ENCODE results near the gene EPHX1. TPM values are rescaled to one million over a fixed set of nuclear protein-coding genes. Genes with fewer than 3 reads are reported as not detected.
A peak's percentile ranks its signal among the peaks of the same experiment; 100 is the strongest.
"Not testable (repeated sequence)": the region's sequence is repeated elsewhere in the genome, so short reads cannot be mapped to it uniquely, and the experiment has no call there.

EPHX1 gene
- total RNA-seq, 1 donor from 2014 or later = 83.7 TPM

DNA sequence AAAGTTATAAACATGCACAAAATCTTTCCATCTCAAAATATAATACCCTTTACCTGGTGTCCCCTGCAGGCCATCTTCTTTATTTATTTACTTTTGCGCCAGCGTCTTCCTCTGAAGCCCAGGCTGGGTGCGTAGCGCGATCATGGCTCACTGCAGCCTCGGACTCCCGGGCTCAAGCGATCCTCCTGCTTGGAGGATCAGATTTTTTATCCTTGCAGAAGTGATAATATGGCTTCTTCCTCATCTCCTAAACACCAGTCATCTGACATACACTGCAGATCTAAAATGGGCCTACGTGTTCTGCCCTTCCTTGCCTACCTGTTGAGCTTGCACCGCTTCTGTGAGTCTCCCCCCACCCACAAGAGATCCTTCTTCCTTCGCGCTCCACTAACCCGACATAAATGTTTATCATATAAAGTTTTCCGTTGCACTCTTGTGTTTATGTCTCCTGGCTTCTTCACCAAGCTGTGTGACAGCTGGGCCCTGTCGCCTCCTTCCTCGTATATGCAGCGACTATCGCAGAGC is 32.8 kb upstream of the EPHX1 start:
- no peak for DNase-seq (ENCODE audit: low read depth)

DNA sequence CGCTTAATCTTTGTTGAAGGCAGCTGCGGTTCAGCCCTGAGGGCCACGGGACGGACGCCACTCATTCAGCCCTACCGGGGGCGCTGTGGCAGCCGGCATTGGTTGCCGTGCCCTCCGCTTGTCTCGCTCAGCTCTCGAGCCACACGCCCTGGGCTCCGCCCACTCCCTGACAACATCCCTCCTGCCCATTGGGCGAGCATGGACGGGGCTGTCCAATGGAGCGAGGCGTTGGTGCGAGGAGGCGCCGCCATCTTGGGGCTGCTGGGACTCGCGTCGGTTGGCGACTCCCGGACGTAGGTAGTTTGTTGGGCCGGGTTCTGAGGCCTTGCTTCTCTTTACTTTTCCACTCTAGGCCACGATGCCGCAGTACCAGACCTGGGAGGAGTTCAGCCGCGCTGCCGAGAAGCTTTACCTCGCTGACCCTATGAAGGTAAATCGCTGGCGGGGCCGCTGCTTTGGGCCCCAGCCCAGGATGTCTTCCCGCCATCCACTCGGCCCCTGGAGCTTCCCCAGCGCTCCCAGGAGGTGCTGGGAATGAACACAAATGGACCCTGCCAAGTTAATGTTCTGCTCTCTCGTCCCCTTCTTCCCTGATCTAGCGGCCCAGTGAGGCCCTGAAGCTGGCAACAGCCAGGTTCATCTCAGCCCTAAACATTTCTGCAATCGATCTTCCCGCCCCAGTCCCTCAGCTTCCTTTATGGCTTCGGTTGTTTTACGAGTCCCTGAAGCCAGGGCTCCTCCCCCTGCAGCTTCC is 32.2 kb upstream of the EPHX1 start, which contains the start of gene SRP9:
Gene SRP9, plus strand, starts transcription at position 244 of the 754 bp plus-strand sequence. Its CDS starts 115 bp downstream, at position 359.
- peak; percentile 95 for DNase-seq (ENCODE audit: low read depth)

DNA sequence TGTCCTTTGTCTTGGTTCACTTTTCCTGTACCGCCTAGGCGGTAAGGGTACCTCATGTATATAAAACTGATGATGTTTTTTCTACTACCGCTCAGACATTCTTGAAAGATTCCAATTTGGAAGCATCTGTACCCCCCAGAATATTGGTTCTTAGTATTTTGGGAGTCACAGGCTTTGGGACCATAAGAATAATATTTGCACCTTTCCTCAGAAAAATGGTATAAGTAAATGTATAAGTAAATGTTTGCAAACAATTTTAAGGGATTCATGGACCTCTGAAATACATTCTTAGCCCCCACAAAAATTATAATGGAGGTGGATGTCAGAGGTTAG is 31.6 kb upstream of the EPHX1 start:
- DNase-seq (ENCODE audit: low read depth) = no peak

DNA sequence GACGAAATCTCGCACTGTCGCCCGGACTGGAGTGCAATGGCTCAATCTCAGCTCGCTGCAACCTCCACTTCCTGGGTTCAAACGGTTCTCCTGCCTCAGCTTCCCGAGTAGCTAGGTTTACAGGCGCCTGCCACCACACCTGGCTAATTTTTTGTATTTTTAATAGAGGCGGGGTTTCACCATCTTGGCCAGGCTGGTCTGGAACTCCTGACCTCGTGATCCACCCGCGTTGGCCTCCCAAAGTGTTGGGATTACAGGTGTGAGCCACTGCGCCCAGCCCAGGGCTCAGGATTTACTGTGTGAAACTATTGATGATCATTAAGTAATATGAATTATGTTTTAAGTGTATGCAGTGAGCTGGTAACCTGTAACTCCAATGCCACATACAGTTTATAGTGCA is 30.8 kb upstream of the EPHX1 start:
- DNase-seq (ENCODE audit: low read depth) = not testable (repeated sequence)

DNA sequence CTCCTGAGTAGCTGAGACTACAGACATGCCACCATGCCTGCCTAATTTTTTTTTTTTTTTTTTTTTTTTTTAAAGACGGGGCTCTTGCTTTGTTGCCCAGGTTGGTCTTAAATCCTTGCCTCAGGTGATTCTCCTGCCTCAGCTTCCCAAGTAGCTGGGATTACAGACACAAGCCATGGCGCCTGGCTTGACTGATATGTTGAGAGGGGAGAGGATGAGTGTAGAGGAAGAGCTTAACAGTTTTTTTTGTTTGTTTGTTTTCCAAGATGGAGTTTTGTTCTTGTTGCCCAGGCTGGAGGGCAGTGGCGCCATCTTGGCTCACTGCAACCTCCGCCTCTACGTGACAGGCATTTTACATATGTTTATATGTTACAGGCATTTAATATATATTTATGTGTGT is 29.8 kb upstream of the EPHX1 start:
- no peak for DNase-seq (ENCODE audit: low read depth)

DNA sequence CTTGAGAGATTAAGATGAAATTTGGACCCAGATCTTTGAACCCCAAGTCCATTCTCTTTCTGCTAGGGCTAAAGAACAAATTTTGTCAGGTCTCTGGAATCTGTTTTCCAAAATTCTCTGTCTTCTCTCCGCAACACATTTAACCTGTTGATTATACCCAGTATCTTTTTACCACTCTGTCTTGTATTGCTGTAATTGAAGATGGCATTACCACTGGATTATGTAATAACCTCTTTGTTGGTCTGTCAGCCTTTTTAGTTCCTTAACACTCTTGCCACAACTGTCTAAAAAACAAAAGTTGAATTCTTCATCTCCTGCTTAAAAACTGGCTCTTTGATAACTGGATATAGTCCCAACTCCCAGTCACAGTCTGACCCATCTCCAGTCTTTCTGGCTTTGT is 29.3 kb upstream of the EPHX1 start:
- no peak for DNase-seq (ENCODE audit: low read depth)

DNA sequence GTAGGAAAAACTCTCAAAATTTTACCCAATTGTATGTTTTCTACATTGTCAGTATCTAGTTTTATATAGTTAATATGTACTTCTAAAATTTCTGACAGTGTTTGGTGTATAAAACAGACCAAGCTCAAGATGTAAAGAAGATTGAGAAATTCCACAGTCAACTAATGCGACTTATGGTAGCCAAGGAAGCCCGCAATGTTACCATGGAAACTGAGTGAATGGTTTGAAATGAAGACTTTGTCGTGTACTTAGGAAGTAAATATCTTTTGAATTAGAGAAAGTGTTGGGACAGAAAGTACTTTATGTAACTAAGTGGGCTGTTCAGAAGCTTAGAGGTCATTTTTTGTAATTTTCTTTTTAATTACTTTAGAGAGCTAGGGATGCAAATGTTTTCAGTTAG is 20.8 kb upstream of the EPHX1 start:
- not testable (repeated sequence) for DNase-seq (ENCODE audit: low read depth)

DNA sequence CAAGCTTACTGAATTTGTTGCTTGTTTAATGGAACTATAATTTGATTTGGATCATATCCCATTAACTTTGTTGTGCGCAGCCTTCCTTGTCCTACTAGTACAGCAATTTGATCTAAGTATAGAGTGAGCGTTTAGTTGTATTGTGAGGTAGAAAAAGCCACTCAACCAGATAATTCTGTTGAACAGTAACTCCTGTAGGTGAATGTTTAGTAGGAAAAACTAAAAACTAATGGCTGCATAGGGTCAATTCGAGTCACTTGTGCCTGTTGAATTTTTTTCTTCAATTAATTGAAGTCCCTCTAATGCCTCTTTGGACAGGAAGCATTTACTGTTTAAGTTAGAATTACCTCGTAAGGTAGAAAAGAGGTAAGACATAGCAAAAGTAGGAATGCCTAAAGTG is 15.0 kb upstream of the EPHX1 start:
- DNase-seq (ENCODE audit: low read depth) = no peak

DNA sequence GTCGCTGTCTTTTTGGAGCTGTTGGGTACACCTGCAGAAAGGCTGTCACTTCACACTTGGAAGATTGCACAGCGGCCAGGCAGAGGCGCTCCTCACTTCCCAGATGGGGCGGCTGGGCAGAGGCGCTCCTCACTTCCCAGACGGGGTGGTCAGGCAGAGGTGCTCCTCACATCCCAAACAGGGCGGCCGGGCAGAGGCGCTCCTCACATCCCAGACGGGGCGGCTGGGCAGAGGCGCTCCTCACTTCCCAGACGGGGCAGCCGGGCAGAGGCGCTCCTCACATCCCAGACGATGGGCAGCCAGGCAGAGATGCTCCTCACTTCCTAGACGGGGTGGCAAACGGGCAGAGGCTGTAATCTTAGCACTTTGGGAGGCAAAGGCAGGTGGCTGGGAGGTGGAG is 13.8 kb upstream of the EPHX1 start:
- DNase-seq (ENCODE audit: low read depth) = not testable (repeated sequence)

DNA sequence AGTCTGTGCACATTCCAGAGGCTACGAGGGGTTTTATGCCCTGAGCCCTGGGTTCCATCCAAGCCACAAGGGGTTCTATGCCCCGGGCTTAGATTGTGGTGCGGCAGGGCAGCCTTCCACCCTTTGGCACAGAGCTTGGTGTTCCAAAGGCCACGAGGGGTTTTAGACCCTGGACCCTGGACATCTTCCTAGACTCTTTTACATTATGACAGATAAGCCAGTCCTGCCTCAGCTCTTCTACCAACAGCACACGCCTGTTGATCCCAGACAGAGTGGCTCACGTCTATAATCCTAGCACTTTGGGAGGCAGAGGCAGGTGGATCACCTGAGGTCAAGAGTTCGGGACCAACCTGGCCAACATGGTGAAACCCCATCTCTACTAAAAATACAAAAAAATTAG is 8.8 kb upstream of the EPHX1 start:
- DNase-seq (ENCODE audit: low read depth) = not testable (repeated sequence)

DNA sequence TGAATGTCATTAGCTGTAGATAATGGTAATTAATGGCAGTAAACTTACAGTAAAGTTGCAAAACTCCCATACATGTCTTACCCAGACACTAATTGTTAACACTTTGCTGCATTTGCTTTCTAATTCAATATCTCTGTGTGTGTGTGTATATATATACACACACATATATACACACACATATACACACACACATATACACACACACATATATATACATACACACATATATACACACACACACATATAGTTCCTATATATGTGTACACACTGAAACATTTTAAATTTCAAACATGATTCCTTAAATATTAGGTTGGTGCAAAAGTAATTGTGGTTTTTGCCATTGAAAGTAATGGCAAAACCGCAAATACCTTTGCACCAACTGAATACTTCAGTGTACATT is 3.7 kb upstream of the EPHX1 start:
- no peak for DNase-seq (ENCODE audit: low read depth)

DNA sequence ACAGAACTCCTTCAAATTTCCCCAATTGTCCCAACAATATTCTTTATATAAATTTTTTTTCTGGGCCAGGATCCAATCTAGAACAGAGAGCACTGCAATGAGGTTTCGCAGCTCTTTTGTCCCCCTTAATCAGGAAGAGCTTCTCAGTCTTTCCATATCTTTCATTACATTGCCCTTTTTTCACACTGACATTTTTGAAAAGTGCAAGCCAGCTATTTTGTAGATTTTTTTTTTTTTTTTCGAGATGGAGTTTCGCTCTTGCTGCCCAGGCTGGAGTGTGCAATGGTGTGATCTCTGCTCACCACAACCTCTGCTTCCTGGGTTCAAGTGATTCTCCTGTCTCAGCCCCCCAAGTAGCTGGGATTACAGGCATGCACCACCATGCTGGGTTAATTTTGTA is 3.2 kb upstream of the EPHX1 start:
- DNase-seq (ENCODE audit: low read depth) = not testable (repeated sequence)

DNA sequence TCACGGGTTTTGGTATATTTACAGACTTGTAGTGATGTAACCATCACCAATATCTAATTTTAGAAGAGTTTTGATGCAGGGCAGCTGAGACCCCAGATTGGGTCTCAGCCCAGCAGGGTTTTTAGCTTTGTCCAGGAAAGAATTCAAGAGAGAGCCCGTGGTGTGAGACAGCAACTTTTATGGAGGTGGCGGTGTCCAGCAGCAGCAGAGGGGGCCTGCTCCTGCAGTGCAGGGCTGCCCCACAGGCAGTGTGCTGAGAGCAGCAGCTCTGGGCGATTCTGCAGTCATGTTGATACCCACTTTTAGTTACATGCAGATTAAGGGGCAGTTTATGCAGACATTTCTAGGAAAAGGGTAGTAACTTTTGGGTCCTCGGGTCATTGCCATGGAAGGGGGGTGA is 1.8 kb upstream of the EPHX1 start:
- DNase-seq (ENCODE audit: low read depth) = no peak

DNA sequence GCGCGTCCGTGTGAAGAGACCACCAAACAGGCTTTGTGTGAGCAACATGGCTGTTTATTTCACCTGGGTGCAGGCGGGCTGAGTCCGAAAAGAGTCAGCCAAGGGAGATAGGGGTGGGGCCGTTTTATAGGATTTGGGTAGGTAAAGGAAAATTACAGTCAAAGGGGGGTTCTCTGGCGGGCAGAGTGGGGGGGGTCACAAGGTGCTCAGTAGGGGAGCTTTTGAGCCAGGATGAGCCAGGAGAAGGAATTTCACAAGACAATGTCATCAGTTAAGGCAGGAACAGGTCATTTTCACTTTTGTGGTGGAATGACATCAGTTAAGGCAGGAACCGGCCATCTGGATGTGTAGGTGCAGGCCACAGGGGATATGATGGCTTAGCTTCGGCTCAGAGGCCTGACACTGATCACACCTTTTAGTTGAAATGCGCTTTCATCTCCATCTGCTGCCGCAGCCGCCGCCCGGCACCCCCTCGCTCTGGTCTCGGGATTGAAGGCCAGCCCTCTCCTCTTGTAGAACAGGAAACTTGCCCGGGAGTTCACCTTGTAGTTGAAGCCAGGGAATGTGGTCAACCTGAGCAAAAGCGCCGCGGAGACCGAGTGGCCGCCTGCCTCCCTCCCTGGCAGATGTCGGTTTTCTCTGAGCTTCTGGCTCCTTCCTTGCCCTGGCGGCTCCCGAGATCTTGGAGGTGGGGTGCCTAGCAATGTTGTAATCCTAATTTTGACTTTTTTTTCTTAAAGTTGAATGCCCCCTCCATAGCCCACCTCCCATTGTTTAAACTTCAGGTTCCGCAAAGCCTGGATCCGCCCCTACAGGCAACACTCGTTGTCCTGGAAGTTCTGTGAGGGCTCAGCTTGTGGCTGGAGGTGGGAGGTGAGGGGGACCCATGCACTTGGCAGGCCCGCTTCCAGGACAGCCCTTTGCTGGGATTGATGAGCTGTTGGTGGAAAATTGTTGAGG is 935 bp downstream of the EPHX1 start:
- DNase-seq (ENCODE audit: low read depth) = peak; percentile 52

DNA sequence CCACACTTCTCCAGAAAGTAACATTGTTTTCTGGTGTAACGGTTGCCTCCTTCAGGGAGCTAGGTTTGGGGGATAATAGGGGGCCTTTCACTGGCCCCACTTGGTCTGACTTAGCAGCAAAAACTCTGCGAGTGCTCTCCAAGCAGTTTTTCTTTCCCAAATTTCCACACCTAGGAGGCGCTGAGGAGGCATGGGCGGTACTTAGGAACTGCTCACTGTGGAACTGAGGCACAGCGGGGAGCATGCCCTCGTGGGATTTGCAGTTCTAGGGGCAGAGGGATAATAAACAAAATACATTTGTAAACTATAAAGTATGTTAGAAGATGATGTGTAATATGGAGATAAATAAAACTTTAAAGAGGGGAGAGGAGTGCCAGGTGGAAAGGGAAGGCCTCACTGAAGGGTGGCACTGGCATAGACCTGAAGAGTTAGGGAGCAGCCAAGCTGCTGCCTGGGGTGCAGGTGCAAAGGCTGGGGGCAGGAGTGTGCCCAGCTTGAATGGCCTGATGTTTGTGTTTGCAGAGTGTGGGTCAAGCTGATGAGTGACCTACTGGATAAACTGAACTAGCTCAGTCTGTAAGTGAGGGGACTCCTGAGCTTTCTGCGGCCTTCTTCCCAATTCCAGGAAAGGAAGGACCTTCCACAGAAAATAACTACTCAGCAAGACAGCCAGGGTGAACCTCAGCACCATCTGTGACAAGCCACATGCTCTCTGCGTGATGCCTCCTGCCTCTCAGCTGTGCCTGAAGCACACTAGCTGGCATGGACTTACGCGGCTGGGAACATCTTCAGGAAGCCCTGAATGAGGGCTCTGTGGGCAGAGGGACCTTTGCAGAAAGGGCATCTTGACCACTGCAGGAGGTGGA is 1.9 kb downstream of the EPHX1 start:
- DNase-seq (ENCODE audit: low read depth) = no peak

DNA sequence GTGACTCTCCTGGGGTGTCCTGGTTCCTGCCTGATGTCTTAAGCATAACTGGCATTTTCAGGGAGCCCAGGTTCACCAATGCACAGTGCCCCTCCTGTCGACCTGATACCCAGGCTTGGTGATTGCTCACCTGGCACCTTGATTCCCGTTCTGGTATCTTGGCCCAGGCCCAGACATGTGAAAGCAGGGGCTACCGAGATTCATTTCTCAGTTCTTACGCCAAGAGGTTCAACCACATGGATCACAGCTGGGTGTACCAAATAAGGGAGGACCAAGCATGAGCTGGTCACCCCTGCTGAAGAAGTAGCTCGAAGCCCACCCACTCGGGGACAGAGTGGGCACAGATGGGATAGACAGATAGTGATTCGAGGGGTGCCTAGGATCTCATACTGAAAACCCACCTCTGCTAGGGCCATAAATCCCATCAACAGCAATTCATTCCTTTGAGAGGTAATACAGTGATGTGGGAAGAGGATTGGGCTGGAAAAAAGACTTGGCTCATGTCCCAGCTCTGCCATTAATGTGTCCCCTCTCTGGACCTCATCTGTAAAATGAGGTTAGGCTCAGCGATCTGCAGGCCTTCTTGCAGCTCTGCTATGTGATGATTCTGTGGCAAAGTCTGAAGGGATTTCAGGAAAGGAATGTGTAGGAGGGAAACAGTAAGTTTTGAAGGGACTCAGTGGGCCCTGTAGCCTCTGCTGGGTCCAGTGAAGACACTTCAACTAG is 2.7 kb downstream of the EPHX1 start:
- peak; percentile 32 for DNase-seq (ENCODE audit: low read depth)

DNA sequence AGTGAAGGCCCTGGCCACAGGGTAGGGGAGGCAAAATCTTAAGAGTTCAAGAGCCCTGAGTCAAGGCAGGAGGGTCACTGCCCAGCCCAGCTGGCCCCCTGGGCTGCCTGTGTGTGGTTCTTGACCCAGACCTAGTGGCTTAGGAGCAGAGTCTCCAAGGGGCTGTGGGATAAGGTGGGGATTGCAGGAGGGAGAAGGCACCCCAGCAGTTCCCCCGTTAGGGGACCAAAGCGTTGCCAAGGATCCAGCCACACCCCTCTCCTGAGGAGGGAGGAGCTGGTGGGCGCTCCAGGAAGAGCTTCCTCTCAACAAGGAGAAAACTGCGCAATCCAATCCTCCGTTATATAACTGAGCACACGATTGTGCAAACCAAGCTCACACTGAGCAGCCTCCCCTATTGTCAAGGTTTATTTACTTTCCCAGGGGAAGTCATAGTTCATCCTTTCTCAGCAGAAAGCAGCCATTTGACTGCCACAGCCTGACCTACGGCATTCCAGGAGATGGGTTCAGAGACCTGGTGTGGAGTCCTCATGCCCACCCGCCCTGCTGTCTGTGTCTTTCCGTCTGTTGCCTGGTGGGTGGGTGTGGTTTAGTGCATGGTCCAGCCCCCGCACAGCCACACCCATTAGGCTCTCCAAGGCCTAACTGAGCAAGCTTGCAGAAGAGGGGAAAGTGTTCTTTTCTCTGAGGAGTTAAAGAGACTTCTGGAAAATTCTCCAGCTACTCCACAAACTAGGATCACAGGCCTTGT is 3.5 kb downstream of the EPHX1 start:
- peak; percentile 93 for DNase-seq (ENCODE audit: low read depth)

DNA sequence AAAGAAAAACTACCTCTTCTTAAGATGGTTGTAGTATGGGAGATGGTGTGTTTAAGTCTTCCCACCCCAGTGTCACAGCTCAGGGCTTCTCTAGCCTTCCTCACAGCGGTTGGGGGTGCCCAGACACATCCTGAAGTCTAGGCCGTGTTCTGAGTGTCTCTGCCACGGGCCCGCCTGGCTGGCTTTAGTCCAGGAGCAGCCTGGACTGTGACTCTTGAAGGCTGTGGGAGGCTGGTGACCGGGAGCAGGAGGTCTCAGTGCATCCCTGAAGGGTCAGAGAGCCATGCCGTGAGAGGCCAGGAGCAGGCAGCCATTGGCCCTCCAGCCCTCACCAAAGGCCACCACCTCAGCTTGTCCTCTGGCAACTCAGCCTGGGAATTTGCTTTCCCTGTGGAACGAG is 4.5 kb downstream of the EPHX1 start:
- DNase-seq (ENCODE audit: low read depth) = no peak

DNA sequence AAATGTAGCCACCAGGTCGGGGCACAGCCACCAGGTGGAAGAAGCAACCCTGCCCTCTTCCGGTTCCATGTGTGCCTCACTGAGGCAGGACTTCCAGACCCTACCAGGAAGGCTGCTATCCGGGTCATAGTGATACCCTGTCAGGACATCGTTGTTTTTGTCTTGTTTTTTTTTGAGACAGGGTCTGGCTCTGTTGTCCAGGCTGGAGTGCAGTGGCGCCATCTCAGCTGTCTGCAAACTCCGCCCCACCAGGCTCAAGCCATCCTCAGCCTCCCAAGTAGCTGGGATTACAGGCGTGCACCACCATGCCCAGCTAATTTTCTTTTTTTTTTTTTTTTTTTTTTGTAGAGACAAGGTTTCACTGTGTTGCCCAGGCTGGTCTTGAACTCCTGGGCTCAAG is 5.2 kb downstream of the EPHX1 start:
- not testable (repeated sequence) for DNase-seq (ENCODE audit: low read depth)

DNA sequence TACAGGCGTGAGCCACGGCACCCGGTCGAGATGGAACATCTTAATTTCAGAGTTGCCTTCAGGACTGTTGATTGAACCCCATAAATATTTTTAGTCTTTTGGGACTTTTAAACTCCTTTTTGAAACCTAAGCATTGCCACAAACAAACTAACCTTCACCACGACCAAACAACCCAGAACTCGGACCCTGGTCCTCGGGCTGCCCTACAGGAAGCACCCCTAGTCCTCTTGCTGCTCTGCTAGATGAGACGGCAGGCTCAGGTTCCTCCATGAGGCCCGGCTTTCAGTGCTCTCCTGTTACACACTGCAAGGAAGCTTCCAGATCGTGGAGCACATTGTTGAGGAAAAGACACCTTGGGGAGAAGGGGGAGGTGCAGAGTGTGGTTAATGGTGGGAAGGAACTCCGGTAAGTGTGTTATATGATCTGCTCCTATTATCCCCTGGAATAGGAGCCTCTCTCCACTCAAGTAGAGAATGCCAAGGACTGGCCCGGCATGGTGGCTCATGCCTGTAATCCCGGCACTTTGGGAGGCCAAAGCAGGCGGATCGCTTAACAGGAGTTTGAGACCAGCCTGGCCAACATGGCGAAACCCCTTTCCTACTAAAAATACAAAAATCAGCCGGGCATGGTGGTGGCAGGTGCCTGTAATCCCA is 5.7 kb downstream of the EPHX1 start:
- no peak for DNase-seq (ENCODE audit: low read depth)
